Right lobe of liver (tissue), 4 donors: Measurements from ENCODE around the gene CLEC2D.

Source experiments
- POLR2A ChIP-seq: fragments of 450-650 bp; IDR thresholded peaks from one replicate; pipeline ENCODE4 v1.6.1; 2017; ENCODE audit warnings: antibody characterized with exemption, mild to moderate bottlenecking
- TF ChIP-seq, protein P1 (sequence below), 4 donors: fragments of 200-600 bp in 3 of 4; fragments of 450-650 bp in 1 of 4; IDR thresholded peaks; one replicate each; pipeline versions ENCODE4 v1.5.1 to v1.8.0; 2016 to 2022; ENCODE audit warnings: antibody characterized with exemption in 4 of 4, mild to moderate bottlenecking in 2 of 4
- donor health status: DM: no; HTN: no; CAD: no.
- donor health status: DM: no; HTN: no; CAD: no.
- donor health status: DM: no; HTN: yes; CAD: no.

DNA sequence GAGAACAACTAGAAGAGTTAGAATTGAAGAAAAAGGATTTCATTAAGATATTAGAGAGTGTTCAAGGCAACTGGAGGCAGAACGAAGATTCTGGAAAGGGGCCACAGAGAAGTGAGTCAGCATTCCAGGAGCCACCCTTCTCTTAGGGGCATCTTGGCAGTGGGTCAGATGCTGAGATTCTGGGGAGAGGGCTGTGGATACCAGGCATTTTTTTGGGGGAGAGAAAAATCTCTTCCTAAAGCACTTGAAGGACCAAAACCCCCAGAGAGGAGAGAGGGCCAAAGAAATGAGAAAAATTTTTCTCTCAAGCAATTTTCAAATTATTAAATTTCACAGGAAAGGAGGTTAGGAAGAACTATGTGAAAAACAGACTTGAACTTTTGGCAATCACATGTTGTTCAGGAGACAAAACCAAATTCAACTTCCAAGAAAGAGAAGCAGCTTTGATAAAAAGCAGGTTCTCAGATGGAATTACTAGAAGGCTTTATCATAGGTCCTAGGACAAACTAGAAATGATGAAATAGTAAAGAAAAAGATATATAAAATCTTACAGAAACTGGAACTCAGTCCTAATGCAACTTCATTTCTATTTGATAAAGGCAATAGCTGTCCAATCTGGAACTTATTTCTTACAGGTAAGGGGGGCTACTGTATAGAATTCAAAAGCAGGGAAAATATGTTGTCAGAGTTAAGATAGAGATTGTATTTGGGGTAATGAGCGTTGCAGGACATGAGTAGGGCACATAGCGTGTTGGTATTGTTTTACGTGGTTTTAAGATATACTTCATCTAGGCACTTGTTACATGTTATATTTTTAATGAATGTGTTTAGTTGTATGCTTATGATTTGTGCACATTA, 1.1 kb upstream of the CLEC2D start:
- TF ChIP-seq, protein P1, sequence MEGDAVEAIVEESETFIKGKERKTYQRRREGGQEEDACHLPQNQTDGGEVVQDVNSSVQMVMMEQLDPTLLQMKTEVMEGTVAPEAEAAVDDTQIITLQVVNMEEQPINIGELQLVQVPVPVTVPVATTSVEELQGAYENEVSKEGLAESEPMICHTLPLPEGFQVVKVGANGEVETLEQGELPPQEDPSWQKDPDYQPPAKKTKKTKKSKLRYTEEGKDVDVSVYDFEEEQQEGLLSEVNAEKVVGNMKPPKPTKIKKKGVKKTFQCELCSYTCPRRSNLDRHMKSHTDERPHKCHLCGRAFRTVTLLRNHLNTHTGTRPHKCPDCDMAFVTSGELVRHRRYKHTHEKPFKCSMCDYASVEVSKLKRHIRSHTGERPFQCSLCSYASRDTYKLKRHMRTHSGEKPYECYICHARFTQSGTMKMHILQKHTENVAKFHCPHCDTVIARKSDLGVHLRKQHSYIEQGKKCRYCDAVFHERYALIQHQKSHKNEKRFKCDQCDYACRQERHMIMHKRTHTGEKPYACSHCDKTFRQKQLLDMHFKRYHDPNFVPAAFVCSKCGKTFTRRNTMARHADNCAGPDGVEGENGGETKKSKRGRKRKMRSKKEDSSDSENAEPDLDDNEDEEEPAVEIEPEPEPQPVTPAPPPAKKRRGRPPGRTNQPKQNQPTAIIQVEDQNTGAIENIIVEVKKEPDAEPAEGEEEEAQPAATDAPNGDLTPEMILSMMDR (IDR thresholded peaks at IDR 0.05) = no peak
- no peak for TF ChIP-seq POLR2A
